Astrocyte of the spinal cord (primary cell): ENCODE data around the gene APOBEC3C.
"Not testable (repeated sequence)": the region's sequence is repeated elsewhere in the genome, so short reads cannot be mapped to it uniquely, and the experiment has no call there.

Experiments used
- DNase-seq: peaks from one replicate; pipeline ENCODE4 v3.0.0; 2011; ENCODE audit warnings: low read depth, low spot score
- H3K4me3 ChIP-seq: 2 replicates; pipeline ENCODE4 v1.5.1; 2011; ENCODE audit warnings: low read depth, mild to moderate bottlenecking, low read length, moderate library complexity
- in situ Hi-C: cut with HindIII; loops from 2 replicates; pipeline ENCODE4 v1.10.0; 2017; ENCODE audit warnings: low sequenced_read_pairs
- TF ChIP-seq, protein P1 (sequence below): IDR thresholded peaks from 2 replicates; pipeline ENCODE4 v1.5.1; 2012; ENCODE audit warnings: low read depth, mild to moderate bottlenecking, low read length, inconsistent platforms

APOBEC3C gene

DNA sequence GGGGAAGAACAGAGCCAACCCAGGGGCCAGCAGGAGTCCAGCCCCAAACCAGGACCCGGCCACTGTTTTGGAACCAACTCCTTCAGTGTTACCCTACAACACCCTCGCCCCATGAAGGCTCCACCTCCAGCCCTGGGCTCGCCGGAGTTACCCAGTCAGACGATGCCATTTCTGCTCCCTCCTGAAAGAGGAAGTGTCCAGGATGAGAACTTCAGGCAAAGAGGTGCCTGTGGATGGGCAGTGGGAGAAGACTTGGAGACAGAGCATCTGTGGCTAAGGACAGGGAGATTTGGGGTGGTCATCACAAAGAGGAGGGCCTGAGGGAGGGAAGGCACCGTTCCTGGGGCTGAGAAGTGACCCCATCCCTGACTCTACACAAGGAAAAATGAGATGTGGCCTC, 18.0 kb upstream of the APOBEC3C start:
- no peak for DNase-seq
- TF ChIP-seq, protein P1, sequence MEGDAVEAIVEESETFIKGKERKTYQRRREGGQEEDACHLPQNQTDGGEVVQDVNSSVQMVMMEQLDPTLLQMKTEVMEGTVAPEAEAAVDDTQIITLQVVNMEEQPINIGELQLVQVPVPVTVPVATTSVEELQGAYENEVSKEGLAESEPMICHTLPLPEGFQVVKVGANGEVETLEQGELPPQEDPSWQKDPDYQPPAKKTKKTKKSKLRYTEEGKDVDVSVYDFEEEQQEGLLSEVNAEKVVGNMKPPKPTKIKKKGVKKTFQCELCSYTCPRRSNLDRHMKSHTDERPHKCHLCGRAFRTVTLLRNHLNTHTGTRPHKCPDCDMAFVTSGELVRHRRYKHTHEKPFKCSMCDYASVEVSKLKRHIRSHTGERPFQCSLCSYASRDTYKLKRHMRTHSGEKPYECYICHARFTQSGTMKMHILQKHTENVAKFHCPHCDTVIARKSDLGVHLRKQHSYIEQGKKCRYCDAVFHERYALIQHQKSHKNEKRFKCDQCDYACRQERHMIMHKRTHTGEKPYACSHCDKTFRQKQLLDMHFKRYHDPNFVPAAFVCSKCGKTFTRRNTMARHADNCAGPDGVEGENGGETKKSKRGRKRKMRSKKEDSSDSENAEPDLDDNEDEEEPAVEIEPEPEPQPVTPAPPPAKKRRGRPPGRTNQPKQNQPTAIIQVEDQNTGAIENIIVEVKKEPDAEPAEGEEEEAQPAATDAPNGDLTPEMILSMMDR = no peak

DNA sequence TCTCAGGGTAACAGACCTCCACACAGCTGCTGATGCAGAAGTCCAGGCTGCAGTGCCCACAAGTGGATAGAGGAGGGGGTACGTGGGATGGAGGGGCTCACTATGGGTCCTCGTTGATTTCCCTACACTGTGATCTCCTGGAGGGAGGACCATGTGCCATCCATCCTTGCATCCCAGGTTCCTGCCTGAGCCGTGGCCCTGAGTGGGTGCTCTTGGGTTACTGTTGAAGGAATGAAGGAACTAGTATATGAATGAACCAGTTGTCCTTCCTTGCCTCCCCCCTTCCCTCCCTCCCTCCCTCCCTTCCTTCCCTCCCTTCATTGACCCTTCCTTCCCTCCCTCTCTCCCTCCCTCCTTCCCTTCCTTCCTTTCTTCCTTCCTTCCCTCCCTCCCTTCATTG, 16.5 kb upstream of the APOBEC3C start:
- H3K4me3 ChIP-seq = no peak overlapping the region
- in situ Hi-C loops = no loop called here
- DNase-seq = no peak
- TF ChIP-seq, protein P1 = no peak

More for the DNA sequence above, 18.0 kb upstream of the APOBEC3C start:
- in situ Hi-C loops = no loop called here
- no peak overlapping the region for H3K4me3 ChIP-seq

DNA sequence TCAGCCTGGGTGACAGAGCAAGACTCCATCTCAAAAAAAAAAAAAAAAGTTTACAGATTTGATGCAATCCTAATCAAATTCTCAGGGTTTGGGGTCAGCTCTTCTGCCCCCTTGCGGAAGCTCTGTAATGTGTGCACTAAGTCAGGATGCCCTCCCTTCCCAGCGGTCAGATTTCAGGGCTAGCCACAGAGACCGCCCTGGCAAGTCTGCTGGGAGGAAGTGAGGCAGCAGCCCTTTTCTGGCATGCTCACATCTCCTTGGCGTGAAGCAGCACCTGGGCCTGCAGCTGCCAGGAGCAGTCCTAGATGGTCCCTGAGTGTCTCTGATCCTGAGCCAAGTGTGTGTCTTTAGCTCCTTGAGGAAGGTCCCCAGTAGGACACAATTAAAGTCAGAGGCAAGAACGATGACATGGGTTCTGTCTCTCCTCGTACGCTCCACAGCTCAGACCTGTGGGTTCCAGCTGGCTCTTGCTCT, 10.9 kb upstream of the APOBEC3C start:
- H3K4me3 ChIP-seq = no peak overlapping the region
- DNase-seq = peak; percentile 87
- TF ChIP-seq, protein P1 = peak; percentile 80
- in situ Hi-C loops = no loop called here

DNA sequence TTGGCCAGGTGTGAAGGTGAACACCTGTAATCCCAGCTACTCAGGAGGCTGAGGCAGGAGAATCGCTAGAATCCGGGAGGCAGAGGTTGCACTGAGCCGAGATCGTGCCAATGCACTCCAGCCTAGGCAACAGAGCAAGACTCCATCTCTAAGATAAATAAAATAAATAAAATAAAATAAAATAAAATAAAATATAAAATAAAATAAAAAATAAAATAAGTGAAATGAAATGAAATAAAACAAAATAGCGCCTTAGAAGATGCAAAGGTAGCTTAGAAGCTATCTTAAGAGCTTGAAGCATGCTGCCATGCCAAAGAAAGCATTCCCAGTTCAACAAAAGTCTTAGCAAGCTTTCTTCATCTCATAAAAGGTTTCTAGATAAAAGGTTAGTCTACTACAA, 6.9 kb upstream of the APOBEC3C start:
- in situ Hi-C loops = no loop called here
- TF ChIP-seq, protein P1 = no peak
- no peak overlapping the region for H3K4me3 ChIP-seq
- DNase-seq = no peak

DNA sequence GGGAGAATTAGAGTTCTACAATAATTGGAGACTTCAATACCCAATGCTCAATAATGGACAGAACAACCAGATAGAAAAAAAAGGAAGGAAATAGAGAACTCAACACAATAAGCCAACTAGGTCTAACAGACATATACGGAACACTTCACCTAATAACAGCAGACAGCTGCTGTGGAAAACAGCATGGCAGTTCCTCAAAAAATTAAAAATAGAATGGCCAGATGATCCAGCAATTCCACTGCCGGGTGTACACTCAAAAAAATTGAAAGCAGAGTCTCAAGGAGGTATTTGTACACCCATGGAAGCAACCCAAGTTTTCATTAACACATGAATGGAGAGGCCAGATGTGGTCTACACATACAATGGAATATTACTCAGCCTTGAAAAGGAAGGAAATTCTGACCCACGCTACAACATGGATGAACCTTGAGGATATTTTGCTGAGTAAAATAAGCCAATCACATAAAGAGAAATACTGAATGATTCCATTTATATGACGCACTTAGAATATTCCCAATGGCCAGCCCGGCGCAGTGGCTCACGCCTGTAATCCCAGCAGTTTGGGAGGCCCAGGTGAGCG, 5.7 kb upstream of the APOBEC3C start:
- DNase-seq, in situ Hi-C loops, H3K4me3 ChIP-seq: not testable (repeated sequence)

DNA sequence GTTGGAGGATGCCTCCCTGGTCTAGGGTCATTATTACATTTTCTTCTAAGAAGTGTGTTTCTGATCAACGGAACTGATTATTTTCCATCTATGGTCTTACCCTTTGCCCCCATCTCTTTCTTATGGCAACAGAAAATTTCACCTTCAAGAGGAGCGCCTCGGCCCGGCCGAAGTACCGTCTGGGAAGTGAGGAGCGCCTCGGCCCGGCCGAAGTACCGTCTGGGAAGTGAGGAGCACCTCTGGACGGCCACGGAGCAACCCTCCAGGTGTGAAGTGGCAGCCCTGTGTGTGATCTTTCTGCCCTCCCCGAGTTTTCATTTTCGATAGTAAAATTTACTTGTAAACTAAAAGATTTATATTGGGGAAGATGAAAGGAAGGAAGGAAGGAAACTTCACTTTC, 3.1 kb upstream of the APOBEC3C start:
- no peak overlapping the region for H3K4me3 ChIP-seq
- no peak for DNase-seq
- TF ChIP-seq, protein P1 = no peak
- in situ Hi-C loops = no loop called here

DNA sequence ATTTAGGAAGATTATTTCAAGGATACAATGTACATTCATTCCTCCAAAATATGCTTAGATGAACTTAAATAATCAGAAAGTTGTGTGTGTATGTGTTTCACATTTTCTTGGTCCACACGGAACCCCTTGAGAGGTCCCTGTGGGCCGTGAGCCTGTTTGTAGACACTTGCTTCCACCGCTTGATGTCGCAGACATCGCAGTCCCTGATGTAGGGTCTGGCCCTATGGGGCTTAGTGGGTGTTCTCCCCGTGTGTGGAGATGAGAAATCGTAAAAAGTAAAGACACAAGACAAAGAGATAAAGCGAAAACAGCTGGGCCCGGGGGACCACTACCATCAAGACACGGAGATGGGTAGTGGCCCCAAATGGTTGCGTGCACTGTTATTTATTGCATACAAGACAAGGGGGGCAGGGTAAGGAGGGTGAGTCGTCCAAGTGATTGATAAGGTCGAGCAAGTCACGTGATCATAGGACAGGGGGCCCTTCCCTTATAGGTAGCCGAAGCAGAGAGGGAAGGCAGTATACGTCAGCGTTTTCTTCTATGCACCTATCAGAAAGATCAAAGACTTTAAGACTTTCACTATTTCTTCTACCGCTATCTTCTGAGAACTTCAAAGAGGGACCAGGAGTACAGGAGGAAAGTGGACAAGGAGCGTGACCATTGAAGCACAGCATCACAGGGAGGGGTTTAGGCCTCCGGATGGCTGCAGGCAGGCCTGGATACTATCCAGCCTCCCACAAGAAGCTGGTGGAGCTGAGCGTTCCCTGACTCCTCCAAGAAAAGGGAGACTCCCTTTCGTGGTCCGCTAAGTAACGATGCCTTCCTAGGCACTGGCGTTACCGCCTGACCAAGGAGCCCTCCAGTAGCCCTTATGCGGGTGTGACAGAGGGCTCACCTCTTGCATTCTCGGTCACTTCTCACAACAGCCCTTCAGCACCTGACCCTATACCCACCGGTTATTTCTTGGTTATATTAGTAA, 1.2 kb upstream of the APOBEC3C start:
- H3K4me3 ChIP-seq = no peak overlapping the region
- in situ Hi-C loops = no loop called here
- TF ChIP-seq, protein P1 = no peak
- DNase-seq = no peak

DNA sequence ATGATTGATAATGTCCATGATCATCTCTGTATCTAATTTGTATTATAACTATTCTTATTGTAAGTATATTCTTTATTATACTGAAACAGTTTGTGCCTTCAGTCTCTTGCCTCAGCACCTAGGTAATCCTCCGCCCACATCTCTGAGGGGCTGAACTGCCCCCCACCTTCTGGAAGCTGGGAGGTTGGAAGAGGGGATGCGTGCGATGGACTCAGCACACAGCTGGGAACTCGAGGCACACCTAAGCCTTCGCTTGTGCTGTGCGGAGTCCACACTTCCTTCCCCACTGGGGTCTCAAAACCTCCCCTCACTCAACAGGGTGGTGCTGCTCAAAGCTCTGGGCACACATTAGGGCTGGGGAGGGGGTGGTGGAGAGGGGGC, 506 bp upstream of the APOBEC3C start:
- DNase-seq, H3K4me3 ChIP-seq, in situ Hi-C loops: not testable (repeated sequence)

DNA sequence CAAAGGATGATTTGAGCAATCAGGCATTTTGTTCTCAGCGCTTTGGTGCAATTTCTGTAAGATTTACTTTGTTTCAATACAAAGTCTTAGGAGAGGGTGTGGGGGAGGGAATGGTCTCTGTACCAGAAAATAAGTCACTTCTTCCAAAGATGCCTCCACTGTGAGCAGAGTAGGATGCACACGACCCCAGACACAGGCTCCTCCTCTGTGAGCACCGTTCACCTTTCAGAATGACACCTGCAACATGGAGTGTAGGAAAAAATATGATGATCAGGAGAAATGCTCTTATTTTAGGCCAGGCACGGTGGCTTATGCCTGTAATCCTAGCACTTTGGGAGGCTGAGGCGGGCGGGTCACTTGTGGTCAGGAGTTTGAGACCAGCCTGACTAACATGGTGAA, 665 bp downstream of the APOBEC3C start:
- peak; percentile 16 for DNase-seq
- in situ Hi-C loops = not testable (repeated sequence)
- H3K4me3 ChIP-seq = peak overlapping the region; percentile 66
